Erythroblast (primary cell): ENCODE results near the gene GRIK4.

Source experiments
- DNase-seq, 2 experiments: peaks; one replicate each; lab custom pipeline; 2025; lab: John Stamatoyannopoulos, UW
- GATA1 ChIP-seq: IDR thresholded peaks from 2 replicates; pipeline ENCODE4 v1.6.1; 2011; ENCODE audit warnings: low read depth, mild to moderate bottlenecking, control low read depth, low read length, moderate library complexity
- POLR2A ChIP-seq: IDR thresholded peaks from 2 replicates; pipeline ENCODE4 v1.6.1; 2011; ENCODE audit warnings: mild to moderate bottlenecking, low read length

GRIK4 gene

GRCh38 chr11:120634706-120635105, 123.2 kb downstream of the GRIK4 start:
- DNase-seq = no peak
- TF ChIP-seq POLR2A (no peak), GATA1 (no peak)

DNA sequence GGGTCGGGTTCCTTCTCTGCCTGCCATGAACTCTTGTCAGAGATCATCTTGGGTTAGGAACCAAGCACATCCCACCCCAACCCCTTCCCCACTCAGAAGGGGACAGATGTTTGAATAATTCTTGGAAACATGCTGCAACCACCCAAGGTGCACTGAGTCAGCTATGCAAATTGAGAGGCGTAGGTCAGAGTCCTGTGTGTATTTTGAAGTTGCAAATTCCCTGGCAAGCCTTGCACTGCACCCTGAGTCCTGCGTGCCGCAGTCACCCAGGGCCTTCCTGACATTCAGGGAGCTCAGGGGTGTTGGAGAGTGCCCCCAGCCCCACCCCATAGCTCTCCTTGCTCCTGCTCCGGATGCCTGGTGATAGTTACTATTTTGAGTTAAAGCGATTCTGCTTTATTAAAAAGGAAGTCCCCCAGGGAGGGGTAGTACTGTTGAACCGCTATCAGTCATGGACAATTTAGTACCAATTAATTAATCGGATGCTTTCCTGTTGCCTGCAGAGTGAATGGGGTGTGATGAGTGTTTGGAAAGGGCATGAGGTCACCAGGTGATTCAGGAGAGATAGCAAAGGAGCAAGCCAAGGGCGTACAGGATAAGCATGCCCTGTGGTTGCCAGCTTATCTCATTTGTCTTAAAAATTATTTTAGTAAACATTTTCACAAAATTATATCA, 123.7 kb downstream of the GRIK4 start:
- no peak for TF ChIP-seq GATA1
- TF ChIP-seq POLR2A = no peak

DNA sequence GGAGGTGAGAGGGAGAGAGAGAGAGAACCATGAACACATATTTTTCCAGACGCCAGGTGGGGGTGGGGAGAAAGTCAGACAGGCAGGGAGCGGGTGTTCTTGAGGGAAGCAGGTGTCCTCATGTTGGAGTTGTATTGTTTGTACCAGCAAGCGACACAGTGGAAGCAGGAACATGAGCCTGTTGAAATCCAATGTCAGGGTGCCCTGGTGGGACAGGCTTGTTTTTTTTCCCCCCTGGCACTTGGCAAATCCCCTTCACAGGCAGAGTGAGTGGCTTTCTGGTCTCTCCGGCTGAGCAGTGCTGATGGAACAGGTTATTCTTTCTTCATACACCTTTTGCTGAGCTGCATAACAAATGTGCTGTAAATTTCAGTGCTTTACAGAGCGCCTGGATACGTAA, 125.6 kb downstream of the GRIK4 start:
- no peak for DNase-seq
- TF ChIP-seq POLR2A (no peak), GATA1 (no peak)

More for the DNA sequence above, 123.7 kb downstream of the GRIK4 start:
- no peak for DNase-seq

GRCh38 chr11:120642196-120642894, 130.8 kb downstream of the GRIK4 start:
- no peak for TF ChIP-seq GATA1
- no peak for TF ChIP-seq POLR2A
- DNase-seq = no peak

DNA sequence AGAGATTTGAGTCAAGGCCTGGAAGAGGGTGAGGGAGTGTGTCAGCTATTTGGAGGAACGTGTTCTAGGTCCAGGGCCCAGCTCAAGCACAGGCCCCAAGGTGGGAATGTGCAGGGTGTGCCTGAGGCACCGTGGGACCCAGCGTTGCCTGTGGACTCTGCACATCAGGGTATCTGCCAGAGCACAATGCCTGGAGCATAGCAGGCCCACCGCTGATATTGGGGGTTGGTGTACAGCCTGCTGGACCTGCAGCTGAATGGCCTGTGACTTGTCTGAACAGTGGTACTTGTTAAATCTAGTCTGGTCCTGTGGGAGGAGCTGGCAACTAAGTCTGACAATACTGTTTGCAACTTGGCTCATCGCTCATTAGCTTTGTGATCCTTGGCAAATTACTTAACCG, 131.7 kb downstream of the GRIK4 start:
- no peak for DNase-seq
- no peak for TF ChIP-seq POLR2A
- no peak for TF ChIP-seq GATA1

- TF ChIP-seq GATA1 (no peak), POLR2A (no peak)
- no peak for DNase-seq
These were observed 134.1 kb downstream of the GRIK4 start for GRCh38 chr11:120645639-120646038.

- no peak for DNase-seq
- TF ChIP-seq GATA1 = no peak
- TF ChIP-seq POLR2A = no peak
These were observed 134.7 kb downstream of the GRIK4 start for GRCh38 chr11:120646206-120646605.

DNA sequence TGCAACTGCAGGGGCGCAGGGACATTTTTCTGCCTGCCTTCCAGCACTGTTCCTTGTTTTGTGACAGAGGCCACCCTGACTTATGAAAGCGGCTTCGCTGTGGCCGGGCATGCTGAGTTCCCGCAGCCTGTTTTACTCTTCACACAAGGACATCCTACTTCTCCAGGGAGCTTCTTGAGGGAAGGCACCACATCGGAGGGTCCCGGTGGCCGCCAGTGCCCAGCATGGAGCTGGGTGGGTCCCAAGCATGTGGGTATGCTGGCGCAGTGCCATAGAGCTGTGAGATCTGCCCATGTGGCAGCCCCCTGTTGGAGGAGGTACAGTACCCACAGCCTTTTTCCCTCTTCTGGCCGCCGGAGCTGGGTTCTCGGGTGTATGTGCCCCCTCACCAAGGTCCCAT, 136.1 kb downstream of the GRIK4 start:
- no peak for TF ChIP-seq POLR2A
- TF ChIP-seq GATA1 = no peak

DNA sequence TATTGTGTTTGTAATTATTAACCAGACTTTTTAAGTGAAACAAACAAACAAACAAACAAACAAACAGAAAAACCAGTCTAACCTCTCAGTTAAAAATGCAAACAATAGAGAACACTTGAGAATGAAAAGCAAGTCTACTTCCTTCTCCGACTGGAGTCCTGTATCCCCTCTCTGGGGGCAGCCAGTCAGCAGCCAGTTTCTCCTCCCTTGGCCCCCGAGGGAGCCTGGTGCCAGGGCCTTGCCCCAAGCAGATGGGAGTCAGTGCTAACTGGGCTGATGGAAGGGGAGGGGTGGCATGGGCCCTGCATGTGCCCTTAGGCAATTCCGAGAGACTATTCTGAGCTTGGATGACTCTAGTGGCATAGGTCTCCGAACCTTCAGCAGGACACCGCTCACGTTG, 137.2 kb downstream of the GRIK4 start:
- no peak for DNase-seq

More for the DNA sequence above, 136.1 kb downstream of the GRIK4 start:
- no peak for DNase-seq

GRCh38 chr11:120649316-120649715, 137.8 kb downstream of the GRIK4 start:
- TF ChIP-seq POLR2A (no peak), GATA1 (no peak)
- DNase-seq = no peak

More for the DNA sequence above, 137.2 kb downstream of the GRIK4 start:
- TF ChIP-seq GATA1 (no peak), POLR2A (no peak)

DNA sequence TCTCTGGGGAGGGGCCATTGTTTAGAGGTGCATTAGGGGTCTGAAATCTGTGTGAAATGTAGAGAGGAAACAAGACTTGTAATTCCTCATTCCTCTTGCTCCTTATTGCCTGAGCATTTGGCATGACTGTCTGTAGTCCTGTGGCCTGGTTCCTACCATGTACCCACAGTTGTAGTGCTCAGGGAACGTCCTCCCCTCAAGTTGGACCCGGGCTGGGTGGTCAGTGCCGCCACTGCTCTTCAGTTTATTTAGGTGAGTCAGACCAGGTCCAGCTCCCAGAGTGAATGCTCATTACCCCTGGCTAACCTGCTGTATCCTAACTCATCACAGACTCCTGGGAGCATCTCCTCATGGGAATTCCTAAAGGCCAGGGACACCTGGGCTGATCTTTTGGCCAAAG, 139.8 kb downstream of the GRIK4 start:
- DNase-seq = no peak
- TF ChIP-seq GATA1 (no peak), POLR2A (no peak)

DNA sequence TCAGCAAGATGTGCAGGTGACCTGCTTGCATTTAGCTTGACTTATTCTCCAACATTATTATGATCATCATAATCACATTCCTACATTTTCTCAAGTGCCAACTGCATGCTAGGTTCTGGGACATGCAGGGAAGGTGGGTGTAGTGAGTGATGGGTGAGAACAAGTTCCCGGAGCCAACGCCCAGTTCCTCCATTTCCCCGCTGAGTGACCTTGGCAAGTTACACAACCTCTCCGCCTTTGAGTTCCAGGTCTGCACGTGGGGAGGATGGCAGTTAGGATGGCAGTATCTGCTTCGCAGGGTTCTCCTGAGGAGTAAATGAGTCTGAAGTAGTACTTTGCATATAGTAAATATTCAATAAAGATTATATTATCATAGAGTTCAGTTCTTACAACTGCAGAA, 140.3 kb downstream of the GRIK4 start:
- TF ChIP-seq POLR2A (no peak), GATA1 (no peak)
- DNase-seq = no peak

DNA sequence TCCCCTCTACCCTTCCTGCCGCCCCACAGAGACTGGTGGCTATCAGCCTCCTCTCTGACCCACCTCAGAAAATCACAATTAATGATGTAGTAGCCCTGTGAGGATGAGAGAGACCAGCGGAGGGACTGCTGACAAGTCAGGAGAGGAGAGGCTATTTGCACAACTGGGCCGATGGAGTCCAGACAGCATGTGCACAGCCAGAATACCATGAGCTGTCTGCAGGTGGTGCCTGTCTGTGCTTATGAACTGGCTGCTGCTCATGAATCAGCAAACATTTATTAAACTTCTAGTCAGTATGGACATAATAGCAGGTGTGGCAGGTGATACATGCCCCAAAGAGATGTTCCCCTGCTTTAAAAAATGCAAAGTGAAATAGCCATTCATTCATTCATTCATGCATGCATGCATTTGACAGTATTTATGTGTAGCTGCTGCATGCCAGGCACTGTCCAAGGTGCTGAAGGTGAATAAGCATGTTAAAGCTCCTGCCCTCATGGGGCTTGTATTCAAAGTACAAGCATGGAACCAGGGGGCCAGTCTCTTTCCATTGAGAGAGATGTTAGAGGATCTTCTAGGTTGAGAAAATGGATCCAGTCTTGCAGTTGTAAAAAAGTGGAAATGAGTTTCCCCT, 141.3 kb downstream of the GRIK4 start:
- TF ChIP-seq POLR2A = no peak
- TF ChIP-seq GATA1 = no peak
- peak; percentile 28 to 49 for DNase-seq

- TF ChIP-seq GATA1 = no peak
- TF ChIP-seq POLR2A = no peak
- no peak for DNase-seq
These were observed 144.0 kb downstream of the GRIK4 start for GRCh38 chr11:120655589-120655988.
